Peyer's patch (tissue), 4 donors: ENCODE measurements around the gene MECP2.

Experiments
- POLR2A ChIP-seq, 2 donors: fragments of 450-650 bp; IDR thresholded peaks; one replicate each; pipeline ENCODE4 v1.5.1; 2017; ENCODE audit warnings: antibody characterized with exemption in 2 of 2, mild to moderate bottlenecking in 2 of 2, moderate library complexity in 2 of 2
- TF ChIP-seq, protein P1 (sequence below), 6 experiments: fragments of 450-650 bp in 4 of 6; fragments of 200-600 bp in 2 of 6; sonication (generic) in 1 of 6; IDR thresholded peaks; one replicate each; pipeline ENCODE4 v1.5.1; 2017 to 2019; ENCODE audit warnings: antibody characterized with exemption in 6 of 6, mild to moderate bottlenecking in 3 of 6, moderate library complexity in 1 of 6

DNA sequence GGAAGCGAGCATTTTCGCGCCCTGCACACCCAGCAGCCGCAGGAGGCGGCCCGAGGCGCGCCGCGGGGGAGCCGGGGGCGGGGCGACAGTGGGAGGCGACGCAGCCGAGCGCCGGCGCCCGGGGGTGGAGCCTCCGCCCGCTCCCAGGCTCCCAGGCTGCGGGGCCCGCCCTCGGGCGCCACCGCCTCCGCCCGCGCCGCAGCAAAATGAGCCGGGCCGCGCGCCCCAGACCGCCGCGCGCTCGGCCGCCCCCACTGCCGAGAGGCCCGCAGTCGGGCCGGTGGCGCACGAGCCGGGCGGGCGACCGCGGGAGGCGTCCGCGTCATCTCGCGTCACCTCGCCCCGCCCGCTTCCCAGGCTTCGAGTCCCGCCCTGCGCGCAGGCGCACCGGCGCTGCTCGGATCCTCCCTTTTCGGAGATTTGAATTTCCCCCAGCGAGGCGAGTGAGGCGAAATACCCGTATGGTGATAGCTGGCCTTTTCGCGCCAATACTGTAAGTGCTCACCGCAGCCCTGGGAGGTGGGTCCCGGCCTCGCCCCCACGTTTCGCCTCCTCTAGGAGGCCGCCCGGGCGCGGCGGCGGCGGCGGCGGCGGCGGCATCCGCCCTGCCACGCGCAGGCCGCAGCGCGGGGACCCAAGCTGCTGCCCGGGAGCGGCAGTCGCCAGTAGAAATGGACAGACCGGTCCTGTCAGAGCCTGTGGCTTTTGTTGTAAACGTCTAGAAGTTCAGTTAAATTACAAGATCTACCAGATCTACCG, 125.0 kb downstream of the MECP2 start, which contains the start of gene TMEM187:
- TF ChIP-seq, protein P1, sequence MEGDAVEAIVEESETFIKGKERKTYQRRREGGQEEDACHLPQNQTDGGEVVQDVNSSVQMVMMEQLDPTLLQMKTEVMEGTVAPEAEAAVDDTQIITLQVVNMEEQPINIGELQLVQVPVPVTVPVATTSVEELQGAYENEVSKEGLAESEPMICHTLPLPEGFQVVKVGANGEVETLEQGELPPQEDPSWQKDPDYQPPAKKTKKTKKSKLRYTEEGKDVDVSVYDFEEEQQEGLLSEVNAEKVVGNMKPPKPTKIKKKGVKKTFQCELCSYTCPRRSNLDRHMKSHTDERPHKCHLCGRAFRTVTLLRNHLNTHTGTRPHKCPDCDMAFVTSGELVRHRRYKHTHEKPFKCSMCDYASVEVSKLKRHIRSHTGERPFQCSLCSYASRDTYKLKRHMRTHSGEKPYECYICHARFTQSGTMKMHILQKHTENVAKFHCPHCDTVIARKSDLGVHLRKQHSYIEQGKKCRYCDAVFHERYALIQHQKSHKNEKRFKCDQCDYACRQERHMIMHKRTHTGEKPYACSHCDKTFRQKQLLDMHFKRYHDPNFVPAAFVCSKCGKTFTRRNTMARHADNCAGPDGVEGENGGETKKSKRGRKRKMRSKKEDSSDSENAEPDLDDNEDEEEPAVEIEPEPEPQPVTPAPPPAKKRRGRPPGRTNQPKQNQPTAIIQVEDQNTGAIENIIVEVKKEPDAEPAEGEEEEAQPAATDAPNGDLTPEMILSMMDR (IDR thresholded peaks at IDR 0.05): no peak
- peak; percentile 47 to 54 for TF ChIP-seq POLR2A (IDR thresholded peaks at IDR 0.05)
